Liver (tissue), 3 donors: ENCODE data around the gene MEGF11.

ENCODE experiments used
- CTCF ChIP-seq: fragments of 150-350 bp; IDR thresholded peaks from 2 replicates; pipeline ENCODE4 v1.5.1; 2017; ENCODE audit warnings: improper control_type of control experiment, low read depth, low read length; ENCODE audit not compliant: missing input control
- JUND ChIP-seq, 2 donors: IDR thresholded peaks; 2 replicates each; pipeline ENCODE4 v1.6.1; 2016; ENCODE audit warnings: antibody characterized with exemption in 2 of 2
- NR2F2 ChIP-seq: IDR thresholded peaks from 2 replicates; pipeline ENCODE4 v1.6.1; 2016; ENCODE audit warnings: antibody characterized with exemption
- donor health status: healthy.
- donor health status: healthy.

GRCh38 chr15:66023311-66023972, 230.1 kb downstream of the MEGF11 start:
- no peak for TF ChIP-seq CTCF
- no peak for TF ChIP-seq NR2F2
- TF ChIP-seq JUND (IDR thresholded peaks at IDR 0.05): no peak
